HG03558 (cell line): ENCODE results near the gene ZFYVE21.

Experiments
- ATAC-seq: cut with Tn5 transposase; IDR thresholded peaks from one replicate; pipeline ENCODE4 v1.9.1; 2021; ENCODE audit warnings: moderate number of reproducible peaks; ENCODE audit not compliant: unreplicated experiment; ENCODE audit errors: extremely low read depth

The ZFYVE21 gene

DNA sequence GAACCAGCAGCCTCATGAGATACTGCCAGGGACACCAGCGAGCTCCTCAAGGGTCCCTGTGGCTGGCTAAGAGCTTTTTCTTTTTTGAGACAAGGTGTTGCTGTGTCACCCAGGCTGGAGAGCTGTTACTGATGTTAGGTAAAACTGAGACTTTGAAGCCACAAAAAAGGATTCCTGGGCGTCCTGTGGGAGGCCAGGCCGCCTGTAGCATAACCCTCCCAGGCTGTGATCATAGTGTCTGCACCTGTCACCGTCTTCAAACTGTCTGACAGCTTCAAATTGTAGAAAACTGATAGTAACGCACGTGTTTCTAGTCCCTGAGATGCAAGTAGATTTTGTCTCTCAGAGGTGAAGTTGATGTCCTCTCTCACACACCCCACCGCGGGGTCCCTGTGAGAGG, 4.1 kb downstream of the ZFYVE21 start:
- no peak for ATAC-seq

DNA sequence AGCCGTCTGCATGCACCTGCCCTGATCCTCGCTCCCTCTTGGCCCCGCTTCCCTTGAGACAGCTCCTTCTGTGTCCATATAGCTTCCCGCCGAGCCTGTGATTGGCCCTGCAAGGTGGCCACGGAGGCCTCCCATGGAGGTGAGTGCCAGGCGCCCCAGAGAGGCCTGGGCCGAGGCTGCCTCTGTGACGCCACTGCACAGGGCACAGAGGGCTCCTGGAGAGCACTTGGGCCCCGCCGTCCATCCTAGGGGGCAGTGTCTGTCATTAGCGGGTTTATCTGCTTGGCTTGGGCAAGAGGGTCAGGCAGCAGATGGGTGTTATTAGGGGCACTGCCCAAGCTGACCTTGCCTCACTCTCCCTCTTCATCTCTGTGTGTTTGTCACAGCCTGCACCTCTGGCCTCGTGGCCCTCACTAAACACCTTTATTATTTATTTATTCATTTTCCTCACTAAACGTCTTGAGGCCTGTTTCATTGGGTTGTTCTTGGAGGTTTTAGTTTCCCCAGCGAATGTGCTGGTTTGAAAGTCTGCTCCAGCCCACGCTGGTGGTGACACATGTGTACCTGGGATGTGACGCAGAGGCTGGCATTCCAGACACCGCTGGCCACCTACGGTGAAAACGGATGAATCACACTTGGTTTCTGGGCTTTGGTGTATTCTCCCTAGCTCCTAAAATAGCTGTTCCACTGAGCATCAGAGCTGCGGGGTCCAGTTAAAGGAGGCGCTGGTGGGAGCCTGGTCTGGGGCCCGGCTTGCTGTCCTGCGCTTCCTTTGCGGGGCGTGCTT, 5.9 kb downstream of the ZFYVE21 start:
- no peak for ATAC-seq

DNA sequence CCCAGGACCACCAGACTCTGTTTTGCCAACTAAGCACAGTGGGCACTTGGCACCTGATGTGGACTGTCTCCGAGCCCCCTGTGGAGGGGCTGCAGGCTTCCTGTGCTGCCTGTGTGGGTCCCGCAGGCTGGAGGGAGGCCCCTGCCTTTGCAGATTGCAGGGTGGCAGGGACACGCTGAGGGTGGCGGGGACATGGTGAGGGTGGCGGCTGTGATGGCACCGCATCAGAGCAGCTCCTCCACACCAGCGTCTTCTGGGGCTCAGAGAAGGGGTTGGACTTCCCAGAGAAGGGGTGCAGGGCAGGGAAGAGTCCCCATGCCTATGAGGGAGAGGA, 8.1 kb downstream of the ZFYVE21 start:
- no peak for ATAC-seq

DNA sequence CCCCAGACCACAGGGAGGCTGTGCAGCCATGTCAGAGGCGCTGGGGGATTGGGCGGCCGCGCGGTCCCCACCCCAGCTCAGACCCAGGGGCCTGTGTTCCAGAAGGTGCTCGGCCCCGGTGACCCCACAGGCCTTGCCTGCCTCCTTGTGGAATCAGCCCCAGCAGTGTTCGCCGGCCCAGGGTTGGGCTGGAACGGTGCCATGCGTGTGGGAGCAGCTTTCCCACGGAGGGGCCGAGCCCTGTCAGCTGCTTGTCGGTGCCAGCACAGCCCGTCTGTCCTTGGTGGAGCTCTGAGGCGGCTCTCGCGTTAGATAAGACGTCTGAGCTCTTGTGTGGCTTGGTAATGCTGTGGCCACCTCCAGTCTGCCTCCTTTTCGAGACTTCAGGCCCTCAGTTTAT, 8.5 kb downstream of the ZFYVE21 start:
- no peak for ATAC-seq

GRCh38 chr14:103725001-103725682, 9.5 kb downstream of the ZFYVE21 start:
- no peak for ATAC-seq

DNA sequence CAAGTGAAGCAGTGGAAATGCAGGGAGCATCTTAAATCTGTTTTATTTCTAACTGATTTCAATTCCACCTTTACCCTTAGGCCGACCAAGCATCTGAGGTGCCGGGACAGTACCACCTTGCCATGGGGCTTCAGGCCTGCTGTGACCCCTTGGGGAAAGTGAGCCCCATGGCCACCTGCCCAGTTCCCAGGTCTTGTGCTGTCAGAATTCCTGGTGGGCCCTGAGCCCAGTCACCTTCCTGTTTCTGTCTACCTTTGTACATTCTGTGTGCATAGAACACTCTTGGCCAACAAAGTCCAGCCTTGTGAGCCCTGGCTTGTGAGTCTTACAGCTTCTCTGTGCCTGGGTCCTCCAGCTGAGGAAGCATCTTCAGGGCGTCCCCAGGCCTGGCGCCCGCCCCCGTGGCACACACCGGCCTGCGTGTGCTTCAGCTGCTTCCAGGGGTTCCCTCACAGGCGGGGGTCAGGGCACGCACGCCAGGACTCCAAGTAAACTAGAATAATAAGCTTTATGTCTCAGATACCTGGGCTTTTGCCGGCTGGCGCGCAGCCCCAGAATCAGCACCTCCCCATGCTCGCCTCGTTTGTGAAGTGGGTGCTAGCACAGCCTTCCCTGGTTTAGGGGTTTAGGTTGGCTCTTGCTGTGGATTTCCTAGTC, 10.3 kb downstream of the ZFYVE21 start:
- ATAC-seq: no peak

GRCh38 chr14:103726474-103726873, 10.9 kb downstream of the ZFYVE21 start:
- no peak for ATAC-seq

GRCh38 chr14:103727313-103727980, 11.8 kb downstream of the ZFYVE21 start:
- ATAC-seq: no peak

DNA sequence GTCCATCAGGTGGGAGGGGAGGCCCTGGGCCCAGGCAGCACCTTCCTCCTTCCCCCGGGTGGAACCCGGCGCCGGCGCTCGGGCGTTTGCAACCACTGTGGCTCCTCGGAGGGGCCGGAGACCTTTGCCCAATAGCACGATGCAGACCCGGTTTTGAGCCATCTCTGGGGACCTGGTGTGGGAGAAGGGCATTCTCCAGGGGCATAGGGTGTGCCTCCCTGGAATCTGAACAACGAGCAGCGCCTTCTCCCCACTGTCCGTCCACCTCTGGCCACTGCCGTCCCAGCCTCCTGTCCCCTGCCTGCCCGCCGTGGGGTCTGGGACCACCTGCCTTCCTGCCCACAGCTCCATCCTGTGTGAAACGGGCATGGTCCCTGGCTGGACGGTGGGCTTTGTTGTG, 12.5 kb downstream of the ZFYVE21 start:
- no peak for ATAC-seq

- no peak for ATAC-seq
Observed at GRCh38 chr14:103728721-103729120, 13.1 kb downstream of the ZFYVE21 start.

DNA sequence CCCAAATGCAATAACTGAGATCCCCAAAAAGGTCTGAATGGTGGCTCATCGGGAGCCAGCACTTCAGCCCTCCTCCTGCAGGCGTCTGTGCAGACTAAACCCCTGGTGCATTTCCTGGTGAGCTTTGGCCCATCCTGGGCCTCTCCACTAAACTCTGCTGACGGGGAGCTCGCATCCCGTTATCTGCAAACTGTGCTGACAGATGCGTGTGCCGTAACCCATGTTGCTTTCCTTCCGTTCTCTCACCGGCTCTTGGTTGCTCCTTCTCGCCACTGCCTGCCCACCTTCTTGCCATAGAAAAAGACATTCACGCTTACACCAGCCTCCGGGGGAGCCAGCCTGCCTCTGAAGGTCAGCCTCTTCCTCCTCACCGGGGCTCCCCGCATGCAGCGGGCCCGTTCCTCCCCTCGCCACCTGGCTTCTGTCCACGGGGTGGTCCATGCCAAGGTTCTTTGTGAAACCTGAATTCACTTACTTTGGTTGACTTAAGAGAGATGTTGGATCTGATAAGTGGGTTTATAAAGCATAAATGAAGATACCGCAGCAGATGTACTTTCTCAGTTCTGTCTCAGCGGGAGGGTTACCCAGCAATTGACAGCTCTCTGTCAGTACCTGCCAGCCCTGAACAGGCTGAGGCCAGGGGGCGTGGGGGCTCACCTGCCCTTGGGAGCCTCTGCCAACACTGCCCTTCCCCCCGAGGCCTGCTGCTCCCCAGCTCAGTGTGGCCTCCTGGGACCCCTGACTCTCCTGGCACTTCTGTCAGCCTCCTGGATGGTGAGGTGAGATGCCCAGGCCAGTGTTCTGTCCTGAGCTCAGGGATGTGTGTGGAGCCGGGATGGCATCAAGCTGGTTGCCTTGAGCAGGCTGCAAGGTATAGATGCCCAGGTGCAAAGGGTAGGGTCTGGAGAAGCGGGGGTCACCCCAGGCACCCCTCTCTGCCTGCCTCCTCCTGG, 14.2 kb downstream of the ZFYVE21 start:
- ATAC-seq: no peak

DNA sequence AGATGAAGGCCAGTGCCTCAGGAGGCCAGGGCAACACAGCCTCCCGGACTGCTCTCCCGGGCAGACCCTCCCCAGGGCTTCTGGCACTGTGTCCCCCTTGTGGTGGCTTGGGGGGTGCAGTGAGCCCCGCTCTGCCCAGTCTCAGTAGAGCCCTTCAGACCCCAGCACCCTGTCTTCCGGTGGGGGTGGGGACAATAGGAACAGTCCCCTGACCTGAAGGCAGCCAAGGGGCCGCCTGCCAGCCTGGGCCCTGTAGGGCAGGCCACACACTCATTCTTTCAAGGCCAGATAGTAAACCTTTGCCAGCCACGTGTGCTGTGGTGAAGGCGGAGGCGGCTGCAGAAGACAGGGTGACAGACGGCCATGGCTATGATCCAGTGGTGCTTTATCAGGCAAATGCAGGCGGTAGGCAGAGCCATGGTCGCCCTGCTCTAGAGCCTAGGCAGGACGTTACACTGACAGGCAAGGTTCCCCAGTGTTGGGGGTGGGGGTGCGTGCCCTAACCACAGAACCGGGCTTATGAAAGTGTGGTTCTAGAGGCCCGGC, 15.0 kb downstream of the ZFYVE21 start:
- no peak for ATAC-seq

- ATAC-seq: no peak
Observed at GRCh38 chr14:103731481-103731880, 15.9 kb downstream of the ZFYVE21 start.

GRCh38 chr14:103731916-103732867, 16.6 kb downstream of the ZFYVE21 start:
- ATAC-seq: no peak

GRCh38 chr14:103732868-103733620, 17.4 kb downstream of the ZFYVE21 start:
- no peak for ATAC-seq

DNA sequence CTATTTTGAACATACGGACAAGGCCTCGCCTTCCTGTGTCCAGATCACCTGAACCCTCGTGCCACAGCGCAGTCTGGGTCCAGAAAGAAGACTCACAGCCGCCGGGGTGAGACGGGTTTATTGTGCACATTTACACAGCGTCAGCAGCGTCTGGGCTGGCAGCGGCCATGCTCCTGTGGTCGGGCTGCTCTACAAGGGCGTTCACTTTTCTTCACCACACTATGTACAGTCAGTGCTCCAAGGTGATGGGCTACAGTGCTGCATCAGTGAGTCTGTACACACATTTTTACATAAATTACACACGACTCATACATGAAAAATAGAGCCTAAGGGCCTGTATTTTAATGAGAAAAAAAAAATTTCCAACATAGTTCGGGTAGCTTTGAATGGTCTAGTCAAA, 18.0 kb downstream of the ZFYVE21 start:
- no peak for ATAC-seq

DNA sequence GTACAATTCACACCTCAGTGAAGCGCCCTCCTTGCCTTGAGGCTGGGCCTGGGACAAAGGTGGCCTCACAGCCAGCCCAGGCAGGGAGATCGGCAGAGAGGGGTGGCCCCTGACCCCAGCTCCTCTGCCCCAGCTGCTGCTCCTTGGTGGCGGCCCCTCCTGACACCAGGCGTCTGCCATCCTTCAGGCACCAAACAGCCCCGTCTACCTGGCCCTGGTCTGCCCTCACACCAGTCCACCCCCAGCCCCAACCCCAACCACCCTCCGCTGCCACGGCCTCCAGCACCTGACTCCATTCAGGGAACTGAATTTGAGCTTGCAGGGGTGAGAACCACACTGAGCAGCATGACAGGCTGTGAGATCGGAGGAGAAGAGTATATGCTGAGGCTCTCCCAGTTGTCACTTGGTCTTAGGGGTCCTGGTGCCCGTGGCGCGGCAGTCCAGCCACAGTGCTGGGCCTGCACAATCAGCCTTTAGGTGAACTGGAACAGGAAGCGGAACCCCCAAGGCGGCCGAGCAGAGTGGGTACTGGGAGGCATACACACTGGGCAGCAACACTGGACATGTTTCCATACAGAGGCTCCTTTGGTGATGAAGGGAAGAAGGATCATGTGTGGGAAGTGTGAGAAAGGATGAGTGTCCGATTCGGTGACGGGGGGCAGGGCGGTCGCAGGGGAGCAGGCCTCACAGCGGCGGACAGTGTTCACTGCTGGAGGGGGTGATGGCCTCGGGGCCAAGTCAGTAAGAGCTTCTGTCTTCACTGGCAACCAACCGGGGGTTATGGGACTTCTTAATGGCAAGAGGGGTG, 18.7 kb downstream of the ZFYVE21 start:
- ATAC-seq: no peak
